Heart right ventricle (tissue), 16 donors: ENCODE data around the gene UGT2B11. TPM values are rescaled to one million over a fixed set of nuclear protein-coding genes. Genes with fewer than 3 reads are reported as not detected.
"Not testable (repeated sequence)": the region's sequence is repeated elsewhere in the genome, so short reads cannot be mapped to it uniquely, and the experiment has no call there.

ENCODE experiments used
- ATAC-seq, 8 donors: fragments of 200-7000 bp; cut with Tn5 transposase; one replicate each; pipeline ENCODE4 v1.9.1; 2020; ENCODE audit warnings: mild to moderate bottlenecking in 8 of 8, moderate library complexity in 8 of 8, moderate number of reproducible peaks in 1 of 8
- DNase-seq, 2 donors: peaks; one replicate each; pipeline ENCODE4 v3.0.0-alpha.2; 2020
- H3K27ac ChIP-seq, 10 donors: fragments of 200-600 bp; sonication (generic) in 2 of 10; one replicate each; pipeline versions ENCODE4 v1.5.0 to v1.8.0; 2020 to 2022; ENCODE audit warnings: mild to moderate bottlenecking in 3 of 10
- H3K27me3 ChIP-seq, 7 donors: fragments of 200-600 bp; one replicate each; pipeline ENCODE4 v1.8.0; 2021 to 2022; ENCODE audit warnings: mild to moderate bottlenecking in 2 of 7
- H3K36me3 ChIP-seq, 9 donors: fragments of 200-600 bp; sonication (generic) in 1 of 9; one replicate each; pipeline versions ENCODE4 v1.5.0 to v1.8.0; 2020 to 2022; ENCODE audit warnings: mild to moderate bottlenecking in 2 of 9
- H3K4me1 ChIP-seq, 9 donors: fragments of 200-600 bp; sonication (generic) in 1 of 9; one replicate each; pipeline versions ENCODE4 v1.5.0 to v1.8.0; 2020 to 2022; ENCODE audit warnings: mild to moderate bottlenecking in 4 of 9
- H3K4me3 ChIP-seq, 10 donors: fragments of 200-600 bp; sonication (generic) in 2 of 10; one replicate each; pipeline versions ENCODE4 v1.5.0 to v1.8.0; 2020 to 2022; ENCODE audit warnings: mild to moderate bottlenecking in 7 of 10, moderate library complexity in 2 of 10
- H3K9me3 ChIP-seq, 11 donors: fragments of 200-600 bp in 10 of 11; sonication (generic) in 2 of 11; one replicate each; pipeline versions ENCODE4 v1.5.0 to v1.8.0; 2013 to 2022; ENCODE audit warnings: mild to moderate bottlenecking in 2 of 11, control low read depth in 1 of 11, moderate library complexity in 1 of 11
- CTCF ChIP-seq, 9 donors: fragments of 200-600 bp; sonication (generic) in 2 of 9; IDR thresholded peaks; one replicate each; pipeline versions ENCODE4 v1.5.0 to v1.8.0; 2021 to 2022; ENCODE audit warnings: antibody characterized with exemption in 9 of 9, mild to moderate bottlenecking in 5 of 9, moderate library complexity in 1 of 9
- WGBS, 2 donors: extraction: QIAGEN DNeasy Blood & Tissue Kit; methylation state at CpG; one replicate each; pipeline ENCODE4 v1.1.7; 2013; ENCODE audit warnings: inconsistent platforms in 1 of 2; 5-methylcytosine and 5-hydroxymethylcytosine counted together
- intact Hi-C, 10 donors: fragments of 100-400 bp; cut with DNase I; formaldehyde crosslinking; loops; one replicate each; pipeline versions ENCODE4 v1.11.1 to v1.14.2; 2022
- polyA plus RNA-seq, 2 donors: library from polyadenylated mRNA; stranded (reverse); fragments of 200-250 nt; gene quantifications; one replicate each; pipeline ENCODE4 v1.2.3, GENCODE V29; 2013
- total RNA-seq, 10 donors: library from RNA; stranded (reverse); fragmentation: NEBNext Ultra II Directional in 3 of 10; extraction: Animal tissue kit (Norgen Biotek cat#: 25700) in 3 of 10; gene quantifications; one replicate each; pipeline versions ENCODE4 v1.2.1 to v1.2.4, GENCODE V29; 2021 to 2023
- donor health status: Arrhythmogenic right ventricular cardiomyopathy.
- donor health status: ischemic (EF 13 %, LVEDD 7.1; RV severe dilation, severe dysfunction).
- donor health status: healthy with polysubstance abuse.
- donor health status: DM: no; HTN: yes; CAD: no.
- donor health status: DM: no; HTN: no; CAD: no.
- donor health status: ischemic (EF 25% LVEDD 6.9; RV normal size, moderate dysfunction).
- donor health status: ischemic (EF 25% LVEDD 5.7; RV mildly dilated, moderate dysfunction).
- donor health status: healthy.
- donor health status: DM: yes; HTN: yes; CAD: no.
- donor health status: Ischemic cardiomyopathy.
- donor health status: ischemic (EF 35%, LVEDD 5.7; RV mildly dilated, moderate dysfunction).
- donor health status: nonischemic (EF 11% LVEDD 7.7; RV severe dilation, severe dysfunction).
- donor health status: DM: yes; HTN: yes; CAD: no.
- donor health status: PGD.
- donor health status: ischemic (EF 29% LVEDD 5.4; RV normal size, mild dysfunction).
- donor health status: nonischemic (EF 23%, LVEDD 6.1; RV moderate dilation, normal function).

UGT2B11 gene
- total and polyA plus RNA-seq, 12 donors, result not detected

- ATAC-seq, H3K27me3 ChIP-seq, H3K4me3 ChIP-seq, intact Hi-C loops, H3K27ac ChIP-seq, H3K9me3 ChIP-seq, H3K36me3 ChIP-seq, DNase-seq, H3K4me1 ChIP-seq: not testable (repeated sequence)
- 37 to 39% methylated on average over 6 of the region's 6 CpGs for WGBS, 2 donors
These were observed 35.8 kb downstream of the UGT2B11 start for GRCh38 chr4:69178751-69179205.

GRCh38 chr4:69170233-69171134 is 44.1 kb downstream of the UGT2B11 start:
- peak in 7 of 9 donors; percentile 41 to 54 (median 45) for TF ChIP-seq CTCF (IDR thresholded peaks at IDR 0.05)
- not testable (repeated sequence) for ATAC-seq, H3K36me3 ChIP-seq, H3K27ac ChIP-seq, H3K27me3 ChIP-seq, H3K4me3 ChIP-seq, H3K9me3 ChIP-seq, H3K4me1 ChIP-seq
- intact Hi-C loops, result loop anchor here in 2 of 10 donors (5.0 kb wide), 1 partner anchor 673 kb away; no protein-coding TSS in a partner anchor
- DNase-seq, result peak in 1 of 2 donors; percentile 3
- 28 to 40% methylated on average over 2 of the region's 2 CpGs for WGBS, 2 donors

GRCh38 chr4:69169171-69169570 is 45.4 kb downstream of the UGT2B11 start:
- intact Hi-C loops, result loop anchor here in 4 of 10 donors (2.0 to 10.0 kb wide), 3 partner anchors 670 to 674 kb away; no protein-coding TSS in a partner anchor
- H3K36me3 ChIP-seq, H3K4me3 ChIP-seq, ATAC-seq, H3K4me1 ChIP-seq, H3K9me3 ChIP-seq, H3K27me3 ChIP-seq, DNase-seq, H3K27ac ChIP-seq: not testable (repeated sequence)
- 73 to 82% methylated on average over 4 of the region's 4 CpGs for WGBS, 2 donors

GRCh38 chr4:69167300-69167699 is 47.2 kb downstream of the UGT2B11 start:
- WGBS, 2 donors, result 57 to 68% methylated on average over 2 of the region's 2 CpGs
- DNase-seq, result no peak
- no peaks in the 10 kb centered on the region for H3K36me3 ChIP-seq
- H3K27me3 ChIP-seq, result no peaks in the 10 kb centered on the region
- intact Hi-C loops, result loop anchor here in 3 of 10 donors (5.0 to 10.0 kb wide), 2 partner anchors 670 to 672 kb away; no protein-coding TSS in a partner anchor
- no peak overlapping the region for H3K27ac ChIP-seq
- H3K4me1 ChIP-seq, result no peaks in the 10 kb centered on the region
- TF ChIP-seq CTCF (IDR thresholded peaks at IDR 0.05), result no peak
- no peak for ATAC-seq
- peaks cover 0 to 7% (median 0%) of the 10 kb centered on the region in 11 donors for H3K9me3 ChIP-seq
- H3K4me3 ChIP-seq, result no peak overlapping the region

GRCh38 chr4:69166376-69166775 is 48.2 kb downstream of the UGT2B11 start:
- not testable (repeated sequence) for H3K9me3 ChIP-seq, H3K36me3 ChIP-seq, ATAC-seq, H3K27ac ChIP-seq, H3K4me1 ChIP-seq, H3K4me3 ChIP-seq, DNase-seq, H3K27me3 ChIP-seq
- intact Hi-C loops, result loop anchor here in 3 of 10 donors (5.0 to 10.0 kb wide), 2 partner anchors 669 to 672 kb away; no protein-coding TSS in a partner anchor
- 72 to 75% methylated on average over 4 of the region's 4 CpGs for WGBS, 2 donors

GRCh38 chr4:69165707-69166106 is 48.8 kb downstream of the UGT2B11 start:
- WGBS, 2 donors, result 91% methylated on average over 1 of the region's 1 CpG
- intact Hi-C loops, result loop anchor here in 3 of 10 donors (5.0 to 10.0 kb wide), 2 partner anchors 668 to 671 kb away; no protein-coding TSS in a partner anchor

More at GRCh38 chr4:69165707-69166106, 48.8 kb downstream of the UGT2B11 start:
- not testable (repeated sequence) for H3K4me3 ChIP-seq, DNase-seq, H3K4me1 ChIP-seq, H3K9me3 ChIP-seq, H3K27ac ChIP-seq, H3K36me3 ChIP-seq, H3K27me3 ChIP-seq, ATAC-seq
